ENCODE data around the gene ANKS1B.

The ANKS1B gene

DNA sequence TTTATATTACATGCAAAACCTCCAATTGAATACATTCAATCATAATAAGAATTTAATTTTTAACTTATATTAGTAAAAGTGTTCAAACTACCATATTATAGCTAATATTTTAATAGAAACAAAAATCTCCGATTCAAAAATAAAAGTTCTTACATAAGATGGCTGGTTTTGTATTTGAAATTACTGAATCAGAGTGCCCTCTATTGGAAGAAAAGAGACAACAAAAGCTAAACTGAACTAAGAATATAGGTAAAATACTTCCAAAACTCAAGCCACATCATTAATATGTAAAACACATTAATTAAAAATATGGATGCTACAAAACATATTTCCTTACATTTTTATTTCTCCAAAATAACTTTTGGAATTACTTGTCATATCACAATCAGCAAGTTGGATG, 216.9 kb downstream of the ANKS1B start:
- in situ Hi-C loops (cut with MboI; ENCODE audit: low sequenced_read_pairs, unreplicated experiment) = loop anchor here (10.0 kb wide), 1 partner anchor 383 kb away; no protein-coding TSS in a partner anchor
- DNase-seq (ENCODE audit: low spot score) = no peak
- peak; percentile 22 for TF ChIP-seq CTCF (IDR thresholded peaks at IDR 0.05; ENCODE audit: borderline replicate concordance, control extremely low read depth, extremely low read depth, insufficient read depth, missing control alignments)

DNA sequence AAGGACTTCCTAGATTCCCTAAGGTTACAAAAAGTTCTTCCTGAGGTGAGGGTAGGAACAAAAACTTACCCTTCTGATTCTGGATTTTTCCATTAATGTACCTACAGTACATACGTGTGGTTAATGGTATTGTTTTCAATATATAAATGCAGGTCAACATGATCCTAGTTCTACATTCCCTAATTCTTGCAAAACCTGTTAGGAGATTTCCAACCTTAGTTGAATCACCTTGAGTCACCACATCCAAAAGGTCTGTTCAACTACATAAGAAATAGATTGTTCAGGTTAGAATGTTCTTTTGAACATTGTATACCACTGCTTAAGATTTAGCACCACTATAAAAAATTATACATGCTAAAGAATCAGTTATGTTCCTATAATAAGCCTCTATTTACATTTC, 218.3 kb downstream of the ANKS1B start:
- in situ Hi-C loops (cut with MboI; ENCODE audit: low sequenced_read_pairs, unreplicated experiment) = loop anchor here (10.0 kb wide), 1 partner anchor 382 kb away; no protein-coding TSS in a partner anchor
- TF ChIP-seq CTCF (IDR thresholded peaks at IDR 0.05; ENCODE audit: borderline replicate concordance, control extremely low read depth, extremely low read depth, insufficient read depth, missing control alignments) = no peak
- no peak for DNase-seq (ENCODE audit: low spot score)

GRCh38 chr12:99765469-99766114, 219.1 kb downstream of the ANKS1B start:
- in situ Hi-C loops (cut with MboI; ENCODE audit: low sequenced_read_pairs, unreplicated experiment) = loop anchor here (10.0 kb wide), 1 partner anchor 381 kb away; no protein-coding TSS in a partner anchor
- TF ChIP-seq CTCF (IDR thresholded peaks at IDR 0.05; ENCODE audit: borderline replicate concordance, control extremely low read depth, extremely low read depth, insufficient read depth, missing control alignments) = no peak
- DNase-seq (ENCODE audit: low spot score) = no peak

GRCh38 chr12:99759444-99759843, 225.3 kb downstream of the ANKS1B start:
- in situ Hi-C loops (cut with MboI; ENCODE audit: low sequenced_read_pairs, unreplicated experiment) = no loop called here
- no peak for TF ChIP-seq CTCF (IDR thresholded peaks at IDR 0.05; ENCODE audit: borderline replicate concordance, control extremely low read depth, extremely low read depth, insufficient read depth, missing control alignments)
- no peak for DNase-seq (ENCODE audit: low spot score)

GRCh38 chr12:99758997-99759396, 225.7 kb downstream of the ANKS1B start:
- DNase-seq (ENCODE audit: low spot score) = no peak
- in situ Hi-C loops (cut with MboI; ENCODE audit: low sequenced_read_pairs, unreplicated experiment) = no loop called here
- no peak for TF ChIP-seq CTCF (IDR thresholded peaks at IDR 0.05; ENCODE audit: borderline replicate concordance, control extremely low read depth, extremely low read depth, insufficient read depth, missing control alignments)

DNA sequence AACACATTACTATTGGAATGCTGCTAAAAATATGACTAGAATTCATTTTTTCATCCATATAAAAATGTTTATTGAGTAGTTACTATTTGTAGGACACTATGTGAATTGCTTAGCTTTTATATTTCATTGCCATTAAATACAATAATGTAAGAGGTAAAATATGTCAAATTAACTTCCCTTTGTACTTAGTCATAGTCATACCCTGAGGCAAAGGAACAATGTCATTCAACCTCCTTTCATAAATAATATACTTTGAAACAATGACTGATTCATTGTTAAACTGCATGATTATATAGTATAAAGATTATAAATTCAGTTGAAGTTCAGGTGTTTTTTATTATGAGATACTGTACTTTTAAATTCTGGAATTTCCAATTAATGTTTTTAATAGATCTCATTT, 232.0 kb downstream of the ANKS1B start:
- DNase-seq (ENCODE audit: low spot score) = no peak
- TF ChIP-seq CTCF (IDR thresholded peaks at IDR 0.05; ENCODE audit: borderline replicate concordance, control extremely low read depth, extremely low read depth, insufficient read depth, missing control alignments) = no peak
- in situ Hi-C loops (cut with MboI; ENCODE audit: low sequenced_read_pairs, unreplicated experiment) = no loop called here

Measured in GM13976 (cell line).